NCI-H82 treated with DMSO at 0.1 percent for 48 hours (cell line): ENCODE data around the gene PCGF2.
"Not testable (repeated sequence)": the region's sequence is repeated elsewhere in the genome, so short reads cannot be mapped to it uniquely, and the experiment has no call there.

Experiments used
- DNase-seq: peaks from one replicate; lab custom pipeline; 2025; ENCODE audit not compliant: unreplicated experiment; lab: John Stamatoyannopoulos, UW

The PCGF2 gene

GRCh38 chr17:38738007-38738662, 10.0 kb downstream of the PCGF2 start:
- DNase-seq: no peak

DNA sequence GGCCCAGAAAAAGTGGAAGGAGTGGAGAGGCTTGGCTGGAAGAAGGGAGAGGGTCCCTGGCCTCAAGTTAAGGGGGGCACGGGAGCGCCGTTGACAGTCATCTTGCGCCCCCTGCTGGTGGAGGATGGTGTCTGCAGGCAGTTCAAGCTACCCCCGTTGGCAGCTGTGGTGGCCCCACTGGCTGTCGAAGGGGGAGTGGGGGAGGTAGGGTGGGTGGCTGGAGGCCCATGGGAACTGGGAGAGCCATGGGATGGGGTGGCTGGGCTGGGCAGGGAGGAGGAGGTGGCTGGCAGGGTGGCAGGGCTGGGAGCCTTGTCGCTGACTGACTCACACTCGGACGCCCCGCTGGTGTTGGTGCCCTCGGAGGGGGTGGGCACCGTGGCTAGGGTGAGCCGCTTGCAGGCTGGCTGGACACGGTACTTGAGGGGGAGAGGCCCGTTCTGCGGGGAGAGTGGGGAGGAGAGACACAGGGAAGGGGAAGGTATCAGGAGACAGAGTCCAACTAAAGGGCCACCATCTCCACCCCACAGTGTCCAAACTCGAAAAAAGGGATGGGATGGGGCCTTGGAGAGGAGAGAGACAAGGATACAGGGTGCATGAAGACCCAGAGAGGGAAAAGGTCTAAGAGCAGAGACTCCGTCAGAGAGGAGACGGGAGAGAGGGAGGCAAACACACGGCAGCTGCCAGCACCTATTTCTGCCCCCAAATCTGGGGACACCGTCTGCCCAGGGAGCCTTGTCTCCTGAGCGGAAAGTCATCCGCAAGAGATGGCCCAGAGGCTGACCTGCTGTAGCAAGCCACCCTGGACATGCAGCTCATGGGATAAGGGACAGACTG, 12.8 kb downstream of the PCGF2 start:
- DNase-seq: peak; percentile 18

- no peak for DNase-seq
Observed at GRCh38 chr17:38733982-38734973, 13.9 kb downstream of the PCGF2 start.

DNA sequence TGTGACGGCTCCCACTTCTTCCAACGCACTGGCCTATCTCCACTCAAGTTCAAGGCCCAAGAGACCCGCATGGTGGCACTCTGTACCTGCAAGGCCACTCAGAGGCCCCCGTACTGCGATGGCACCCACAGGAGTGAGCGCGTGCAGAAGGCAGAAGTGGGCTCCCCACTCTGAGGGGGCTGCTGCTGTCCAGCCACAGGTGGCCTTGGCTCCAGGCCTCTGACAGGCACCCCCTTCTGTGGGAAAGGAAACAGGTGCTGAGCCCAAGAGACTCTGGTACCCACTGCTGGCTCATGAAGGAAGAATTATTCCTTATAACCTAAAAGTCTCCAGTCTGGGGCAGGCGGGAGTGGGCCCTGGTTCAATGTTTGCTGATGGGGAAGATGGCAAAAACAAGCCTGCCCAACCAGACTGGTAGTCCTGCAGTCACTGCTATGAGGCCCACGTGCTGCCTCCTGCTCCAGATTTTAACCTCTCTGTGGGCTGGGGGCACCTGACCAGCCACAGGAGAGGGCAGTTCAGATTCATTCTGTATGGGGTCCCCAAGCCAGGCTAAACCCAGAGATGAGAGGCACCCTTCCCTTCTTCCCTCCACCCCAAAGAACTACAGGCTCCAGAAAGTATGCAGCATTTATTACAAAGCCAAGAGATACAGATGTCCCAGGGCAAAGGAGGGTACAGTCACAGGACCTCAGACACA, 14.7 kb downstream of the PCGF2 start:
- DNase-seq: no peak

GRCh38 chr17:38732376-38733281, 15.5 kb downstream of the PCGF2 start:
- DNase-seq: no peak

DNA sequence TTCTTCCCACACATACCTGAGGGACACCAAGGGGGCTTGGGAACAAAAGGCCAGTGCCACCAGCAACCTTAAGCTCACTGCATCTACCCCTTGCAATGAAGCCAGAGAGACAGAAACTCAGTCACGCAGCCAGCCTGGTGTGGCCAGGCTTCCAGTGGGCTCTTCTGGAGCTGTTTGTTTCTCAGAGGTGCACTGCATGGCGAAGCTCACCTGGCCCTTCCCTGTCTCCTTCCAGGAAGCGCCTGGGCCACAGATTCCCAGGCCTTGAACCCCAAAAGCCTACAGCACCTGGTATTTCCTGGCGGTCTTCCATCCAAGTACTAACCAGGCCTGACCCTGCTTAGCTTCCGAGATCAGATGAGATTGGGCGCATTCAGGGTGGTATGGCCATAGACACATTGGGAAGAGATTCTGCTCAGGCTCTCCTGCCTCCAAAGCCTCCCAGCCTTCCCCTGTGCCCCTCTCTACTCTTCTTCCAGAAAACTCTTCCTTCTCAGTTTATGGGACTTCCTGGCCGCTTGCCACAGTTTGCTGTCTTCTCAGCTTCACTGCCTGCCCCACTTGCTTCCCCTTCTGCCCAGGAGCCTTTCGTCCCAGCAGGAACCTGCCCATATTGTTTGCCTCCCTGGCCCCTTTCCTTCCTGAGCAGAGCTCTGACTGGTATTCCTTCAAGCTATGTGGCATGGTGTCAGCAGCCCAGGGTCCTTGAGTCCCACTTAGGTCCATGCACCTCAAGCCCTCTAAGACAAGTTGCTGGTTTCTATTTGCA, 16.4 kb downstream of the PCGF2 start:
- DNase-seq: no peak

- no peak for DNase-seq
Observed at GRCh38 chr17:38730526-38731379, 17.4 kb downstream of the PCGF2 start.

DNA sequence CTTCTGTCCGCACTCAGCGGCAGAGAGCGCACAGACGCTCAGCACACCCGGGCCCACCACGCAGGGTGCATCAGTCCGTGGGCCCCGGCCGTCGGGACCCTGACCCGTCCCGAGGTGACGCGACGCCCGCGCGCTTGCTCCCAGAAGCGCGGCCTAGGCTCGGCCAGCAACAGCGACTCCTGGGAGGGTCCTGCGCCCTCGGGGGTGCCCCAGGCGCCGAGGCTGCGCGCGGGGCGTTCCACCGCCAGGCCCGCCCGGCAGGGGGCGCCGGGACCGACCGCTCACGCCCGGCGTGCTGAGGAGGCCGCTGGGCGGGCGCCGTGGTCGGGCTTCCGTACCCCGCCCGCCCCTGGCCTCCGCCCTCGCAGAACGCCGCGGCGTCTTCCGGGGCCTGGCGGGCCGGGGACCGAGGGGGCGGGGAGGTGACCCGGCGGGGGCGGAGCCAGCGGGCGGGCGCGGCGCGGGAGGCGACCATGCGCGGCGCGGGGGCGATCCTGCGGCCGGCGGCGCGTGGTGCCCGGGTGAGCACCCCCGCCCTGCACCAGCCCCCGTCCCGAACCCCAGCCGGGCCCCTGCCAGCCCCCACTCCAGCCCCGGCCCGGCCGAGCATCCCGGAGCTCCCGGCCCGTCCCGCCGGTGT, 18.1 kb downstream of the PCGF2 start, which contains the start of gene CISD3:
Gene CISD3, plus strand, starts transcription at position 456 of the 640 bp plus-strand sequence. Its CDS starts 18 bp downstream, at position 474.
- DNase-seq: peak; percentile 72

- no peak for DNase-seq
Observed at GRCh38 chr17:38729368-38729885, 18.7 kb downstream of the PCGF2 start.

DNA sequence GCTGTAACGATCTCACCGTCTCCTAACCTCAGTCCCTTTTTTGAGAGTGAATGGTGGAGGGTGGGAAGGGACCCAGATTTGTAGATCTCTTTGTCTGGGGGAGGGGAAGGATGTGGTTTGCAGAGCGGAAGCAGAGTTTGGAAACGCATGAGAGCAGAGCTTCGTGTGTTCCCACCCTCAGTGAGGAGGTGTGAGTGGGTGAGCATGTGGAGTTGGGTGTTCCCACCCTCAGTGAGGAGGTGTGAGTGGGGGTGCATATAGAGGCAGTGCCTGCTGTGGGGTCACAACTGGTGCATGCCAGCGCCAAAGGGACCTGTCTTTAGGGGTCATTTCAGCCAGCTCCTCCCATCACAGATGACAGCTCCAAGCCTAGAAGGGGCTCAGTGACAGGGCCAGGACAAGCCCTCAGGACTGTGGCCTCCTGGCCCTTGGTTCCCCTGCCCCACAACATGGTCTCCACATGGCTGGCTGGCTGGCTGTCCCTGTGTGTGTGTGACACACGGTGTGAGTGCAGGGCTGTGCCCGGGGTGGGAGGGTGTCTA, 19.8 kb downstream of the PCGF2 start:
- no peak for DNase-seq

- DNase-seq: no peak
Observed at GRCh38 chr17:38727736-38728135, 20.4 kb downstream of the PCGF2 start.

DNA sequence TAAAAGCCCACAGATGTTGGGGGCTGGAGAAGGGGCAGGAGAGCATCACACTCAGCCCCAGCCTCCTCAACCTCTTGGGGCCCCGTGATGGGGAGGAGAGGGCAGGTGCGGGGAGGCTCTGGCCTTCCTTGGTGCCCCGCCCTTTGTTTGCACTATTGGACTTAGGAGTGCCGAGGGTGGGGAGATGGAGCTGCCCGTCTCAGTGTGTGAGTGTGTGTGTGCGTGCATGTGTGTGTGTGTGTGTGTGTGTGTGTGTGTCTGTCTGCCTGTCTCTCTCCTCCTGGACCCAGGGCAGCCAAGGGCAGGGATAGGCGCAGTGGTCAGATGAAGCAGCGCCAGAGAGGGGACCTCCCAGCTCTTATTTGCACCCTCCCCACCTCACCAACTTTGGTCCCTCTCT, 22.0 kb downstream of the PCGF2 start:
- not testable (repeated sequence) for DNase-seq

GRCh38 chr17:38725066-38725465, 23.1 kb downstream of the PCGF2 start:
- no peak for DNase-seq

- no peak for DNase-seq
Observed at GRCh38 chr17:38724337-38724988, 23.7 kb downstream of the PCGF2 start.

- no peak for DNase-seq
Observed at GRCh38 chr17:38721802-38722201, 26.3 kb downstream of the PCGF2 start.

GRCh38 chr17:38720941-38721340, 27.2 kb downstream of the PCGF2 start:
- no peak for DNase-seq
